Small intestine (tissue), 7 donors: ENCODE measurements around the gene TBXAS1. TPM values are rescaled to one million over a fixed set of nuclear protein-coding genes. Genes with fewer than 3 reads are reported as not detected.

Source experiments
- DNase-seq, 2 donors: peaks; one replicate each; pipeline versions ENCODE4 v3.0.0 to v3.0.0-alpha.2; 2013
- FAIRE-seq: peaks from 2 replicates; lab custom pipeline; 2012; peaks lifted over from hg19 to GRCh38; lab: Jason Lieb, UNC
- H3K27ac ChIP-seq, 3 donors: one replicate each; pipeline ENCODE4 v1.5.1; 2013; ENCODE audit warnings: low read length in 2 of 3, mild to moderate bottlenecking in 2 of 3, control low read depth in 1 of 3, inconsistent platforms in 1 of 3, low read depth in 1 of 3, moderate library complexity in 1 of 3
- H3K27me3 ChIP-seq, 3 donors: one replicate each; pipeline ENCODE4 v1.6.1; 2013; ENCODE audit warnings: low read length in 3 of 3, inconsistent platforms in 1 of 3; ENCODE audit not compliant: control insufficient read depth in 3 of 3, insufficient read depth in 3 of 3
- H3K36me3 ChIP-seq, 3 donors: one replicate each; pipeline ENCODE4 v1.6.1; 2013; ENCODE audit warnings: low read length in 3 of 3, inconsistent platforms in 1 of 3, low read depth in 1 of 3, mild to moderate bottlenecking in 1 of 3, moderate library complexity in 1 of 3; ENCODE audit not compliant: control insufficient read depth in 3 of 3, insufficient read depth in 2 of 3
- H3K4me1 ChIP-seq, 3 donors: one replicate each; pipeline ENCODE4 v1.6.1; 2013; ENCODE audit warnings: low read length in 2 of 3, inconsistent platforms in 1 of 3, low read depth in 1 of 3, mild to moderate bottlenecking in 1 of 3, moderate library complexity in 1 of 3; ENCODE audit not compliant: control insufficient read depth in 3 of 3, insufficient read depth in 2 of 3
- H3K4me3 ChIP-seq, 3 donors: one replicate each; pipeline ENCODE4 v1.5.1; 2013; ENCODE audit warnings: low read length in 3 of 3, control low read depth in 1 of 3, inconsistent platforms in 1 of 3, low read depth in 1 of 3, mild to moderate bottlenecking in 1 of 3, moderate library complexity in 1 of 3
- H3K9me3 ChIP-seq, 2 donors: one replicate each; pipeline ENCODE4 v1.6.1; 2013; ENCODE audit warnings: low read depth in 1 of 2, low read length in 1 of 2; ENCODE audit not compliant: control insufficient read depth in 2 of 2, insufficient read depth in 1 of 2
- WGBS, 3 donors: extraction: QIAGEN DNeasy Blood & Tissue Kit; methylation state at CpG; one replicate each; pipeline ENCODE4 v1.1.7; 2013; 5-methylcytosine and 5-hydroxymethylcytosine counted together
- polyA plus RNA-seq, 4 donors: library from polyadenylated mRNA; stranded (reverse) in 3 of 4; unstranded in 1 of 4; fragments of 200-250 nt in 3 of 4; fragments of 120-200 nt in 1 of 4; gene quantifications; one replicate each; pipeline versions ENCODE4 v1.2.1 to v1.2.3, GENCODE V29; 2013
- donor health status: healthy with polysubstance abuse.
- donor health status: control.
- donor health status: control.
- donor health status: Bipolar disorder and iron deficiency.
- donor health status: healthy.

TBXAS1 gene
- polyA plus RNA-seq, 4 donors, result 1.1 to 8.2 (median 7.0) TPM

- Histone ChIP-seq H3K36me3 (no peaks in the 10 kb centered on the region), H3K9me3 (no peaks in the 10 kb centered on the region), H3K27me3 (peaks cover 0 to 3% (median 0%) of the 10 kb centered on the region in 3 donors), H3K27ac (no peak overlapping the region), H3K4me3 (no peak overlapping the region), H3K4me1 (peaks cover 0 to 2% (median 0%) of the 10 kb centered on the region in 3 donors)
- WGBS, 3 donors, result 73 to 91% (median 86%) methylated on average over 6 of the region's 6 CpGs
- DNase-seq (no peak), FAIRE-seq (no peak)
These were observed 80.5 kb downstream of the TBXAS1 start for GRCh38 chr7:139909379-139910050.

DNA sequence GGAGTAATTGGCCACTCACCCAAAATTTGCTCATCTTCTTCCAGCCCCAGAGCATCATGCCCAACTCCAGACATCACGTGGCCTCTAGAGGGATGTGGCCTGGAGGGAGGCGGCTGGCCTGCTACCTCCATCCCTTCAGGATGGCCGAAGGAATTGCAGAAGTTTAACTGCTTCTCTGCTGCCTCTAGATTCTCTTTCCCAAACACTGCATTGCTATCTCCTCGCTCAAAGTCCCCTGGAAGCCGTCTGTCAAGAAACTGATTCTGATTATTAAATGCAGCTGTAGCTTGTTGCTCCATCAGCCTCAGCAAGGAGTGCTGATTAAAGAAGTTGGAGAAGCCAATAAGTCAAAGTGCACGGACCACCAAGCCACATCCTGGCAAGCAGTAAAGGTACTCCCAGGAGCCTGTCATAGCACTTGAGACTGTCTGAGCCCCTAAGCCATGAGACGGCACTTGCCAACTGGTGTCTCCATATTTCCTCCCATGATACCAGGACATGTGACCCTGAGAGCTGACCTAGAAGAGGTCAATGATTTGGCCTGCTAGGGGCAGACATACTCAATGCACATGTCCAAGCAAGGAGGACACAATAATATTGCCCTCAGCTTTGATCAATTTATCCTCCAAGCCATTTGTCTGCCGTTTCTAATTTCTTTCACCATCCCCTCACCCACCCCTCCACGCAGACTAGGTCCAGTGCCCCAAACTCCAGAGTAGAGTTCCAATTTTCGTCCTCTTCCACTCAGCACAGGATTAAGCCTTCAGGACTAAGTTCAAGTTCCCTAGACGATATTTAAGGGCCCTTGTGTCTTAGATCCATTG, 84.2 kb downstream of the TBXAS1 start:
- Histone ChIP-seq H3K36me3 (no peaks in the 10 kb centered on the region), H3K4me3 (no peak overlapping the region)
- no peak for FAIRE-seq

GRCh38 chr7:139913845-139914135, 84.7 kb downstream of the TBXAS1 start:
- no peaks in the 10 kb centered on the region for H3K9me3 ChIP-seq
- H3K36me3 ChIP-seq, result no peaks in the 10 kb centered on the region
- peaks cover 0 to 2% (median 0%) of the 10 kb centered on the region in 3 donors for H3K4me1 ChIP-seq
- FAIRE-seq (no peak), DNase-seq (no peak)
- no peak overlapping the region for H3K27ac ChIP-seq
- H3K27me3 ChIP-seq, result peaks cover 0 to 9% (median 0%) of the 10 kb centered on the region in 3 donors
- H3K4me3 ChIP-seq, result no peak overlapping the region
- WGBS, 3 donors, result 58 to 80% (median 73%) methylated on average over 4 of the region's 4 CpGs

More for the DNA sequence above, 84.2 kb downstream of the TBXAS1 start:
- DNase-seq, result no peak
- WGBS, 3 donors, result 82 to 84% (median 83%) methylated on average over 11 of the region's 11 CpGs
- peaks cover 0 to 2% (median 0%) of the 10 kb centered on the region in 3 donors for H3K4me1 ChIP-seq
- H3K9me3 ChIP-seq, result no peaks in the 10 kb centered on the region
- no peak overlapping the region for H3K27ac ChIP-seq
- peaks cover 0 to 4% (median 0%) of the 10 kb centered on the region in 3 donors for H3K27me3 ChIP-seq

GRCh38 chr7:139914306-139915267, 85.5 kb downstream of the TBXAS1 start:
- peaks cover 0 to 2% (median 0%) of the 10 kb centered on the region in 3 donors for H3K4me1 ChIP-seq
- peak overlapping the region in 1 of 3 donors; percentile 55 for H3K27ac ChIP-seq
- H3K36me3 ChIP-seq, result no peaks in the 10 kb centered on the region
- FAIRE-seq, result no peak
- no peaks in the 10 kb centered on the region for H3K9me3 ChIP-seq
- no peak overlapping the region for H3K4me3 ChIP-seq
- WGBS, 3 donors, result 69 to 92% (median 87%) methylated on average over 6 of the region's 6 CpGs
- peak in 1 of 2 donors; percentile 10 for DNase-seq
- peaks cover 0 to 9% (median 0%) of the 10 kb centered on the region in 3 donors for H3K27me3 ChIP-seq

DNA sequence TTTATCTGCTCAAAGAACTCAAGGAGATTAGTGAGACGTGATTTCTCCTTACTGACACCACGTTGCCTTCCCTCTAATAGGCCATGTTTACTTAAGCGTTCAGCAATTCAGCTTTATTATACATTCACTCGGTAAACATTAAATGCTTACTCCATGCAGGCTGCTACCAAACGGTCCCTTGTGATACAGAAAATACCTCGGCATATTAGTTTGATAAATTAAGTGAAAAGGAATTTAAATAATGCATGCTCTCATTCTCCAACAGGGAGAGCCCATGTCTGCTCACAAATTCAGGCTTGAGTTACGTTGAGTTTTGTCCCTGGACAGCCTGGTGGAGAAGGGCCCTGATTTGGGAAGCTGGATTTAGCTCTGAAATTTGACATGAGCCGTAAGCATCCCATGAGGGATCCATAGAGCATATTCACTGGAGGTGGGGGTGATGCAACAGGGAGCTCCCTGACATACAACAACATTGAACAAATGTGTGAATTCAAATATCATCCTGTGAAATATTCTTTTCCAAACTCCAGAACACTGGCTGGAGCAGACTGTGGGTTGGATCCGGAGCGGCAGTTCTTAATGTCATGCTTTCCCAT, 86.3 kb downstream of the TBXAS1 start:
- peak overlapping the region in 1 of 3 donors; percentile 66 for H3K27ac ChIP-seq
- peaks cover 0 to 9% (median 0%) of the 10 kb centered on the region in 3 donors for H3K27me3 ChIP-seq
- no peak overlapping the region for H3K4me3 ChIP-seq
- peak; percentile 3 to 9 for DNase-seq
- H3K36me3 ChIP-seq, result no peaks in the 10 kb centered on the region
- FAIRE-seq, result no peak
- no peaks in the 10 kb centered on the region for H3K4me1 ChIP-seq
- no peaks in the 10 kb centered on the region for H3K9me3 ChIP-seq
- WGBS, 3 donors, result 49 to 61% (median 50%) methylated on average over 10 of the region's 10 CpGs

GRCh38 chr7:139915864-139916716, 87.0 kb downstream of the TBXAS1 start:
- no peaks in the 10 kb centered on the region for H3K36me3 ChIP-seq
- FAIRE-seq, result no peak
- no peaks in the 10 kb centered on the region for H3K4me1 ChIP-seq
- H3K27ac ChIP-seq, result peak overlapping the region in 1 of 3 donors; percentile 92
- H3K27me3 ChIP-seq, result peaks cover 0 to 9% (median 0%) of the 10 kb centered on the region in 3 donors
- H3K4me3 ChIP-seq, result no peak overlapping the region
- H3K9me3 ChIP-seq, result no peaks in the 10 kb centered on the region
- DNase-seq, result peak in 1 of 2 donors; percentile 10
- WGBS, 3 donors, result 76 to 80% (median 78%) methylated on average over 9 to 10 of the region's 10 CpGs

DNA sequence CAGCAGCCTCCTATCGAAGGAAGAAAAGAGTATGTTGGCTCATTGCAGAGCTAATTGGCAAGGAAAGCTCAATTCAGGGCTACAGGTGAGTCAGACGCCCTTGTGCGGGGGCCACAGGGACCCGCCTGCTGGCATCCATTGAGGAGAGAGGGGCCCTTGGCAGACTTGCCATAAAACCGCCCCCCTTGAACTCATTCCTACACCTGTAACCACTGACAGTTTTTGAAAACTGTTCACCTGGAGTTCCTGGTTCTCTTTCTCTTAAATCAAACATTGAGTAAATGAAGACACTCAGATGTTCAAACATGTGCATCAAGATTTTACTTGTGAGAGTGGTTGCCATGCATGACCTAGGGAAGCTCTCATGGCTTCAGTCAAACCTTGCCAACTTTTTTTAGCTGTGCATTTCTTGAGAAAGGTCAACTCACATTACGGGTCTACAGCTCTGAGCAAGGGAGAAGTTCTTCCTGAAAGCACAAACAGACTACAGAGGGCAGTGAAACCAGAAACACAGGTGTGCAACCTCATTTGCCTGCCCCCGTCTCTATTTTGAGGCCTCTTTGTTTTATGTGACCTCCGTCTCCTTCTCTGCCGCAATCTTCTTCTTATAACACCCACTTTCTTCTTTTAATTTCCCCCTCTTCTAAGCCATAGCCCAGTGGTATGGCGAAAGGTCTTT, 87.8 kb downstream of the TBXAS1 start:
- no peak for DNase-seq
- no peaks in the 10 kb centered on the region for H3K4me1 ChIP-seq
- no peaks in the 10 kb centered on the region for H3K9me3 ChIP-seq
- H3K27ac ChIP-seq, result peak overlapping the region in 1 of 3 donors; percentile 78
- H3K36me3 ChIP-seq, result no peaks in the 10 kb centered on the region
- H3K27me3 ChIP-seq, result peaks cover 0 to 9% (median 0%) of the 10 kb centered on the region in 3 donors
- WGBS, 3 donors, result 76 to 91% (median 81%) methylated on average over 10 of the region's 10 CpGs
- no peak for FAIRE-seq
- H3K4me3 ChIP-seq, result no peak overlapping the region
